Osteoblast (primary cell): ENCODE results near the gene DNAJC27. TPM values are rescaled to one million over a fixed set of nuclear protein-coding genes. Genes with fewer than 3 reads are reported as not detected.

ENCODE experiments used
- DNase-seq: peaks from one replicate; pipeline ENCODE4 v3.0.0; 2011; ENCODE audit warnings: low spot score, mixed read lengths; ENCODE audit not compliant: insufficient read length; ENCODE audit errors: missing footprints
- H2AFZ ChIP-seq: 2 replicates; pipeline ENCODE4 v1.6.0; 2011; ENCODE audit warnings: mild to moderate bottlenecking, low read length
- H3K27ac ChIP-seq: 2 replicates; pipeline ENCODE4 v1.5.1; 2011; ENCODE audit warnings: mild to moderate bottlenecking, low read depth, low read length, moderate library complexity
- H3K27me3 ChIP-seq: 2 replicates; pipeline ENCODE4 v1.6.0; 2012; ENCODE audit warnings: mild to moderate bottlenecking, control low read depth, inconsistent platforms, low read length, moderate library complexity; ENCODE audit not compliant: insufficient read depth
- H3K36me3 ChIP-seq: 2 replicates; pipeline ENCODE4 v1.5.1; 2011; ENCODE audit warnings: mild to moderate bottlenecking, low read length, control low read depth, moderate library complexity; ENCODE audit not compliant: insufficient read depth
- H3K4me1 ChIP-seq: 2 replicates; pipeline ENCODE4 v1.5.1; 2011; ENCODE audit warnings: mild to moderate bottlenecking, low read length, control low read depth, moderate library complexity; ENCODE audit not compliant: insufficient read depth
- H3K4me2 ChIP-seq: 2 replicates; pipeline ENCODE4 v1.6.0; 2011; ENCODE audit warnings: mild to moderate bottlenecking, low read length; ENCODE audit not compliant: insufficient read depth
- H3K4me3 ChIP-seq: fragments of 200-600 bp; sonication (generic); 3 replicates; pipeline ENCODE4 v1.5.1; 2012; ENCODE audit warnings: mild to moderate bottlenecking, low read length, inconsistent platforms; ENCODE audit not compliant: insufficient read depth
- H3K79me2 ChIP-seq: 2 replicates; pipeline ENCODE4 v1.6.0; 2012; ENCODE audit warnings: mild to moderate bottlenecking, low read length, control low read depth, inconsistent platforms; ENCODE audit not compliant: insufficient read depth
- H3K9me3 ChIP-seq: 2 replicates; pipeline ENCODE4 v1.5.1; 2011; ENCODE audit warnings: low read depth, low read length, control low read depth
- H4K20me1 ChIP-seq: 2 replicates; pipeline ENCODE4 v1.6.0; 2012; ENCODE audit warnings: mild to moderate bottlenecking, low read length, control low read depth; ENCODE audit not compliant: insufficient read depth
- total RNA-seq: library from RNA; depleted of rRNA; stranded (reverse); fragments of >200 nt; gene quantifications from 2 replicates; pipeline ENCODE4 v1.2.3, GENCODE V29; 2012
- TF ChIP-seq, protein P1 (sequence below): IDR thresholded peaks from 2 replicates; pipeline ENCODE4 v1.5.1; 2011; ENCODE audit warnings: mild to moderate bottlenecking, low read depth, low read length, moderate library complexity; ENCODE audit errors: extremely low read depth

DNAJC27 gene
- total RNA-seq, 1 donor: 8.7 TPM

DNA sequence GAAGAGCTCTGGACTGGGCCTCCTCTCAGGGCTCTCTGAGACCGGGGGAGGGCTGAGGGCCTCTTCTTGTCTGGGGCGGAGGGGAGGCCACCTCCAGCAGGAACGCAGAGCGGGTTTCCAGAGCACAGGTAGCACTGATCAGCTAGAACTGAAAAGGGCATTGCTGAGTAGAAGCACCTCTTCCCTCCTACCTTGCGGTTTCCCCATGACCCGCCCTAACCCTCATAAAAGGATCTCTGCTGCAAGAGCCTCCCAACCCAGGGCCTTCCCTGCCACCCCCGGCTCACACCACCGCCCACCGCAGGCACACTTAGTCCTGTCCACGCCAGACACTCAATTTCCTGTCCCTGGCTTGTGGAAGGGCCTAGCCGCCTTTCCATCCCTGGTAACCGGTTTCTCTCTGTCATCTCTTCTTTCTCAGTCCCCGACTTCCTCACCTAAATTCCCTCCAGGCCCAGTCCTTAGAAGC, 52.7 kb downstream of the DNAJC27 start:
- H4K20me1 ChIP-seq: peaks cover 16% of the 10 kb centered on the region
- no peaks in the 10 kb centered on the region for H3K36me3 ChIP-seq
- peak overlapping the region; percentile 33 for H3K27ac ChIP-seq
- H3K4me1 ChIP-seq: peaks cover 23% of the 10 kb centered on the region
- peak overlapping the region; percentile 75 for H3K4me3 ChIP-seq
- TF ChIP-seq, protein P1, sequence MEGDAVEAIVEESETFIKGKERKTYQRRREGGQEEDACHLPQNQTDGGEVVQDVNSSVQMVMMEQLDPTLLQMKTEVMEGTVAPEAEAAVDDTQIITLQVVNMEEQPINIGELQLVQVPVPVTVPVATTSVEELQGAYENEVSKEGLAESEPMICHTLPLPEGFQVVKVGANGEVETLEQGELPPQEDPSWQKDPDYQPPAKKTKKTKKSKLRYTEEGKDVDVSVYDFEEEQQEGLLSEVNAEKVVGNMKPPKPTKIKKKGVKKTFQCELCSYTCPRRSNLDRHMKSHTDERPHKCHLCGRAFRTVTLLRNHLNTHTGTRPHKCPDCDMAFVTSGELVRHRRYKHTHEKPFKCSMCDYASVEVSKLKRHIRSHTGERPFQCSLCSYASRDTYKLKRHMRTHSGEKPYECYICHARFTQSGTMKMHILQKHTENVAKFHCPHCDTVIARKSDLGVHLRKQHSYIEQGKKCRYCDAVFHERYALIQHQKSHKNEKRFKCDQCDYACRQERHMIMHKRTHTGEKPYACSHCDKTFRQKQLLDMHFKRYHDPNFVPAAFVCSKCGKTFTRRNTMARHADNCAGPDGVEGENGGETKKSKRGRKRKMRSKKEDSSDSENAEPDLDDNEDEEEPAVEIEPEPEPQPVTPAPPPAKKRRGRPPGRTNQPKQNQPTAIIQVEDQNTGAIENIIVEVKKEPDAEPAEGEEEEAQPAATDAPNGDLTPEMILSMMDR: no peak
- H3K27me3 ChIP-seq: no peaks in the 10 kb centered on the region
- peaks cover 12% of the 10 kb centered on the region for H3K79me2 ChIP-seq
- H2AFZ ChIP-seq: peak overlapping the region; percentile 72
- DNase-seq: peak; percentile 95
- H3K9me3 ChIP-seq: no peaks in the 10 kb centered on the region
- H3K4me2 ChIP-seq: peak overlapping the region; percentile 77

DNA sequence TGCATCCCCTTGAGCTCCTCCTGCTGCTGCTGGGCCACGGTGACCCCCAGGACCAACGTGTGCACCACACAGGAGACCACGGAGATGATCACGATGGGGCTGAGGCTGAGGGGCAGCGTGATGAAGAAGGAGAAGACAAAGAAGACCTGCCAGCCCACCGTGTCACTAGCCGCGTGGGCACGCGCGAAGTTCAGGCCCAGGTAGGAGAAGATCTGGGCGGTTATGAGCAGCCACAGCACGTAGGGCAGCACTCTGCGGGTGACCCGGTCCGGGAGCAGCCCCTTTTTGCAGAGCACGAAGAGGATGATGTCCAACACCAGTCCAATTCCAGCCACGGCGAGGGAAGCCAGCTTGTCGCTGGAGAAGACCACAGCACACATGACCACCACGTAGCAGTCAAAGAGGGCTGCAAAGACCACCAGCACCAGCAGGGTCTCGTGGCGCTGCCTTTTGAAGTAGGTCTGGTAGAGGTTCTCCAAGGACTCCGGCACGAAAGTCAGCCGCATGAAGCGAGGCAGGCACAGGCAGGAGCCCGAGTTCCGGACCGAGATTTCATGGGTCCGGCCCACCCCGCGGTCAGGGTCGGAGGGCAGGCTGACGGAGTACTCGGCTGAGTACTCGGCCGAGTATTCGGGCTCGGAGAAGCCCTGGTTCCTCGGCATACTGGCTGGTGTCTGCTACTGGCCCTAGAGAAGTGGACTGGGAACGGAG, 53.3 kb downstream of the DNAJC27 start:
- Histone ChIP-seq H3K36me3 (no peaks in the 10 kb centered on the region), H3K4me1 (peaks cover 23% of the 10 kb centered on the region), H3K4me2 (peak overlapping the region; percentile 77), H3K27me3 (no peaks in the 10 kb centered on the region), H3K27ac (no peak overlapping the region), H2AFZ (no peak overlapping the region), H3K4me3 (peak overlapping the region; percentile 75), H3K9me3 (no peaks in the 10 kb centered on the region), H4K20me1 (peaks cover 16% of the 10 kb centered on the region), H3K79me2 (peaks cover 12% of the 10 kb centered on the region)
- no peak for DNase-seq
- TF ChIP-seq, protein P1: no peak

DNA sequence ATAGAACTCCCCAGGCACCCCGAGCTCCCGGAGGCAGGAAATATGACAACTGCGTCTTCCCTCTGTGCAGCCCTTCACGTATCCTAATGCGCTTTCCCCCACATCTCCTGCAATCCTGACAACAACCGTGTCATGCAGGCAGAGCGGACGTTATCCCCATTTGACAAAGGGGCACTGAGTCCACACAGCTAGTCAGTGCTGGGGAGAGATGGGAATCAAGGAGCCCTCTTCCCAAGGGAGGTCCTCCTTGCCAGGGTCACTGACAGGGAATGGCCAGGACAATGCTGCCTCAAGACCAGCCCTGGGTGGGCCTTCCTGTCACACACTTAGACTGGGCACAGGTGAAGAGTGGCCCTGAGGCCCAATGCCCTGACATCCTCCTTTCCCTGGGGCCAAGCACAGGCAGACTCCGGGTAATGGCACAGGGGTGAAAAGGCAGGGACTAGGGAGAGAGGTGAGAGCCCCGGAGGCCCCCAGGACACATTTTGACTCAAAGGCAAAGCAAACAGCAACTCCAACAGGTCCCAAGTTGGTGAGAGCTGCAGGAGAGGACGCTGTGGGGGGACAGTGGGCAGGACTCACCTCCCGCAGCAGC, 53.9 kb downstream of the DNAJC27 start:
- no peak overlapping the region for H3K4me3 ChIP-seq

More for the DNA sequence above, 53.9 kb downstream of the DNAJC27 start:
- Histone ChIP-seq H3K36me3 (no peaks in the 10 kb centered on the region), H3K9me3 (no peaks in the 10 kb centered on the region), H2AFZ (no peak overlapping the region), H4K20me1 (peaks cover 19% of the 10 kb centered on the region), H3K4me1 (peaks cover 23% of the 10 kb centered on the region), H3K27ac (no peak overlapping the region), H3K79me2 (peaks cover 12% of the 10 kb centered on the region), H3K27me3 (no peaks in the 10 kb centered on the region), H3K4me2 (peak overlapping the region; percentile 24)
- no peak for DNase-seq
- TF ChIP-seq, protein P1: no peak
